ENCODE data around the gene ARRB1.
A peak's percentile ranks its signal among the peaks of the same experiment; 100 is the strongest.

Gene ARRB1

GRCh38 chr11:75386942-75387630 lies 35.6 kb upstream of the ARRB1 start:
- no peak for TF ChIP-seq SIN3A (IDR thresholded peaks at IDR 0.05; ENCODE audit: borderline replicate concordance, insufficient read depth, low read length)
- TF ChIP-seq POLR2AphosphoS5 (IDR thresholded peaks at IDR 0.05; ENCODE audit: low read depth, low read length) = no peak
- TF ChIP-seq FOXP2 (optimal IDR thresholded peaks at IDR 0.05; ENCODE audit: borderline replicate concordance, extremely low read depth, extremely low read length, insufficient read depth) = no peak
- TF ChIP-seq, protein P1, sequence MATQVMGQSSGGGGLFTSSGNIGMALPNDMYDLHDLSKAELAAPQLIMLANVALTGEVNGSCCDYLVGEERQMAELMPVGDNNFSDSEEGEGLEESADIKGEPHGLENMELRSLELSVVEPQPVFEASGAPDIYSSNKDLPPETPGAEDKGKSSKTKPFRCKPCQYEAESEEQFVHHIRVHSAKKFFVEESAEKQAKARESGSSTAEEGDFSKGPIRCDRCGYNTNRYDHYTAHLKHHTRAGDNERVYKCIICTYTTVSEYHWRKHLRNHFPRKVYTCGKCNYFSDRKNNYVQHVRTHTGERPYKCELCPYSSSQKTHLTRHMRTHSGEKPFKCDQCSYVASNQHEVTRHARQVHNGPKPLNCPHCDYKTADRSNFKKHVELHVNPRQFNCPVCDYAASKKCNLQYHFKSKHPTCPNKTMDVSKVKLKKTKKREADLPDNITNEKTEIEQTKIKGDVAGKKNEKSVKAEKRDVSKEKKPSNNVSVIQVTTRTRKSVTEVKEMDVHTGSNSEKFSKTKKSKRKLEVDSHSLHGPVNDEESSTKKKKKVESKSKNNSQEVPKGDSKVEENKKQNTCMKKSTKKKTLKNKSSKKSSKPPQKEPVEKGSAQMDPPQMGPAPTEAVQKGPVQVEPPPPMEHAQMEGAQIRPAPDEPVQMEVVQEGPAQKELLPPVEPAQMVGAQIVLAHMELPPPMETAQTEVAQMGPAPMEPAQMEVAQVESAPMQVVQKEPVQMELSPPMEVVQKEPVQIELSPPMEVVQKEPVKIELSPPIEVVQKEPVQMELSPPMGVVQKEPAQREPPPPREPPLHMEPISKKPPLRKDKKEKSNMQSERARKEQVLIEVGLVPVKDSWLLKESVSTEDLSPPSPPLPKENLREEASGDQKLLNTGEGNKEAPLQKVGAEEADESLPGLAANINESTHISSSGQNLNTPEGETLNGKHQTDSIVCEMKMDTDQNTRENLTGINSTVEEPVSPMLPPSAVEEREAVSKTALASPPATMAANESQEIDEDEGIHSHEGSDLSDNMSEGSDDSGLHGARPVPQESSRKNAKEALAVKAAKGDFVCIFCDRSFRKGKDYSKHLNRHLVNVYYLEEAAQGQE (IDR thresholded peaks at IDR 0.05; ENCODE audit: insufficient read depth in 1 of 2, low read depth in 2 of 2, low read length in 2 of 2) = no peak

DNA sequence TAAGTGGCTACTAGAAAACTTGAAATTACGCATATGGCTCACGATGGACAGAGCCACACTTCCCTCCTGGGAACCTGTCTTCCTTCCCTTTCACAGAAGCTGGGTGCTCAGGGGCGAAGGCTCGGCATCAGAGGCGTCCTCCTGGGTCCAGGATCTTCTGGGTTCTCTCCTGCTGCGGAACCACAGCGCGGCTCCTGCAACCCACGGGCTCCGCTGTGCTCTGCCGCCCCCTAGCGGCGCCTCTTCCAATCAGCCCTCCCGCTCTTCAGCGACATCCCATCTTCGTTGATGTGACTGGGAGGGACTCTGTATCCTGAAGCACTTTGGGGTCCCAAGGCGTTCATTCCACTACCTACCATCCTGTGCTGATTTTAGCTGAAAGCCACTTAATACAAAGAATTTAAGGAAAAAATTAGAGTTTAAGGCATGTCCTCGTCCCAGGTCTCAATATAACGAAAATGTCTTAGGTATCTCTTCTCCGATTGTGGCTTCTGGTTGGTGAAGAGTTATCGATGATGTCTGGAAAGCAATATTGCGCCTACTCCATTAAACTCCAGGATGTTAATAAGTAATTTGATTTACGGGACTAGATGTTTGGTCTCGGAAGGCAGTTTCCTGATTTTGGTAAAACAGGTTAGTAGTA lies 33.1 kb upstream of the ARRB1 start:
- TF ChIP-seq POLR2AphosphoS5 (IDR thresholded peaks at IDR 0.05; ENCODE audit: low read depth, low read length) = no peak
- TF ChIP-seq FOXP2 (optimal IDR thresholded peaks at IDR 0.05; ENCODE audit: borderline replicate concordance, extremely low read depth, extremely low read length, insufficient read depth) = peak; percentile 70

DNA sequence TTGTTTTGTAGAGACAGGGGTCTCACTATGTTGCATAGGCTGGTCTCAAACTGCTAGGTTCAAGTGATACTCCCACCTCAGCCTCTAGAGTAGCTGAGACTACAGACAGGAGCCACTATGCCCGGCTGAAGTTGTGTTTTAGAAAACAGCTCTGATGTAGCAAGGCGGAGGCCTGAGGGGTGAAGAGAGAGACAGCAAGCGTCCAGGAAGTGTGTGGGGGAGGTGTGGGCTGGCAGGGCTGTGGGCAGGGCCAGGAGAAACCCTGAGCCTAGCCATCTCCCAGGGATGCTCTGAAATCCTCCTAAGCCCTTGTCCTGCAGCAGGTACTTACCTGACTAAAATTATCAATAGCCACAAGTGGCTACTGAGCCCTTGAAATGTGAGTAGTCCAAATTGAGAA lies 31.8 kb upstream of the ARRB1 start:
- TF ChIP-seq SIN3A (IDR thresholded peaks at IDR 0.05; ENCODE audit: borderline replicate concordance, insufficient read depth, low read length) = no peak
- TF ChIP-seq TAF1 (IDR thresholded peaks at IDR 0.05; ENCODE audit: borderline replicate concordance, insufficient read depth, low read length) = no peak
- TF ChIP-seq, protein P1 (IDR thresholded peaks at IDR 0.05; ENCODE audit: insufficient read depth in 1 of 2, low read depth in 2 of 2, low read length in 2 of 2) = no peak
- TF ChIP-seq FOXP2 (optimal IDR thresholded peaks at IDR 0.05; ENCODE audit: borderline replicate concordance, extremely low read depth, extremely low read length, insufficient read depth) = no peak
- no peak for TF ChIP-seq POLR2AphosphoS5 (IDR thresholded peaks at IDR 0.05; ENCODE audit: low read depth, low read length)

DNA sequence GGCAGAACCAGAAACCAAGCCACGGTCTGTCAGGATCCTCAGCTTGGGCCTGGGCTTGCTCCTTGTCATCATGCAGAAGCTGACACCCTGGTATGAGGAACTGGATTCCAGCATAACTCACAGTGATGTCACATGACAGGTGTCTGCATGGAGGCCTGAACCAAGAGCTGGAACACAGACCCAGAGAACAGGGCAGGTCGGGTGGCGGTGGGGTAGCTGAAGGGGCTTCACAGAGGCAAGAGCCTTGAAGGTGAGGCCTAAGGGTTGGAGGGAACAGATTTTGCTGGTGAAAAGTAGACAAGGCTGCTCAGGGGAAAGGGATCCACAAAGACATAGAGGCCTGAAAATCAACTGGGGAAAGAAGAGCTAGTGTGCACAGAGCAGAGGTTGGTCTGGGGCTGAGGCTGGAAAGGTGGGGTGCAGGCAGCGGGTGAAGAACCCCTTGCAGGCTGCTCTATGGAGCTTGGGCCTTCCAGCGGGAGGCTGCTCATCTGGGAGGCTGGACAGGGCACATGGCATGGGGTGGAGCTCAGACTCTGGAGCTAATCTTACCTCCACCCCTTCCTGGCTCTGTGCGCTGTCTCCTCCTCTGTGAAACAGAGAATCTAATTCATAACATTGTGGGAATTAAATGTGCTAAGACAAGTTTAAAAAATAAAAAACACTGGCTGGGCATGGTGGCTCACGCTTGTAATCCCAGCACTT lies 29.4 kb upstream of the ARRB1 start:
- no peak for TF ChIP-seq FOXP2 (optimal IDR thresholded peaks at IDR 0.05; ENCODE audit: borderline replicate concordance, extremely low read depth, extremely low read length, insufficient read depth)
- no peak for TF ChIP-seq POLR2AphosphoS5 (IDR thresholded peaks at IDR 0.05; ENCODE audit: low read depth, low read length)
- TF ChIP-seq, protein P1 (IDR thresholded peaks at IDR 0.05; ENCODE audit: insufficient read depth in 1 of 2, low read depth in 2 of 2, low read length in 2 of 2) = no peak
- TF ChIP-seq TAF1 (IDR thresholded peaks at IDR 0.05; ENCODE audit: borderline replicate concordance, insufficient read depth, low read length) = no peak
- no peak for TF ChIP-seq SIN3A (IDR thresholded peaks at IDR 0.05; ENCODE audit: borderline replicate concordance, insufficient read depth, low read length)

DNA sequence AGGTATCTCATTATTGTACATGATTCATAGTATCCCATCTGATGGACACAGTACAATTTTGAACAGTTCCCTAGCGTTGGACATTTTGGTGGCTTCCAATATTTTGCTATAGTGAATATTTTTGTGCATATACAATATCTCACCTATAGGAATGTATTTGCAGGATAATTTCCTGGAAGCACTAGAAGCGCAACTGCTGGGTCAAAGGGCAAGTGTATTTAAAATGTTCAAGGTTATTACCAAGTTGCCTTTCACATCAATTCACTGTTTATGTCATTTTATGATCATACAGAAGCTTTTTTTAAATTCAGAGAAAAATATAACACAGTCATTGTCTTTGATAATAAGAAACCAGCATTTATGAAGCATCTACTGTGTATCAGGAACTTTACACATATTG lies 28.8 kb upstream of the ARRB1 start:
- TF ChIP-seq, protein P1 (IDR thresholded peaks at IDR 0.05; ENCODE audit: insufficient read depth in 1 of 2, low read depth in 2 of 2, low read length in 2 of 2) = no peak
- TF ChIP-seq FOXP2 (optimal IDR thresholded peaks at IDR 0.05; ENCODE audit: borderline replicate concordance, extremely low read depth, extremely low read length, insufficient read depth) (no peak), POLR2AphosphoS5 (IDR thresholded peaks at IDR 0.05; ENCODE audit: low read depth, low read length) (no peak), TAF1 (IDR thresholded peaks at IDR 0.05; ENCODE audit: borderline replicate concordance, insufficient read depth, low read length) (no peak), SIN3A (IDR thresholded peaks at IDR 0.05; ENCODE audit: borderline replicate concordance, insufficient read depth, low read length) (no peak)
